ENCODE results near the gene PIK3R5.

PIK3R5 gene

GRCh38 chr17:8844229-8845218, 121.0 kb downstream of the PIK3R5 start:
- DNase-seq = no peak
- intact Hi-C loops (cut with DNase I) = no loop called here

GRCh38 chr17:8843344-8843743, 122.2 kb downstream of the PIK3R5 start:
- no peak for DNase-seq
- intact Hi-C loops (cut with DNase I) = no loop called here

DNA sequence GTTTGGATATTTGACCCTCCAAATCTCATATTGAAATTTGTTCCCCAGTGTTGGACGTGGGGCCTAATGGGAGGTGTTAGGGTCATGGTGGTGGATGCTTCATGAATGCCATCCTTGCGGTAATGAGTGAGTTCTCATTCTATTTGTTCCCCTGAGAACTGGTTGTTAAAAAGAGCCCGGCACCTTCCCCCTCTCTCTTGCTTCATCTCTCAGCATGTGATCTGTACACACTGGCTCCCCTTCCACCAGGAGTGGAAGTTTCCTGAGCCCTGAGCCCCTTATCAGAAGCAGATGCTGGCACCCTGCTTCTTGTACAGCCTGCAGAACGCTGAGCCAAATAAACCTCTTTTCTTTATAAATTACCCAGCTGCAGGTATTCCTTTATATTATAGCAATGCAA, 123.7 kb downstream of the PIK3R5 start:
- peak in 1 of 10 donors; percentile 8 for DNase-seq
- intact Hi-C loops (cut with DNase I) = no loop called here

DNA sequence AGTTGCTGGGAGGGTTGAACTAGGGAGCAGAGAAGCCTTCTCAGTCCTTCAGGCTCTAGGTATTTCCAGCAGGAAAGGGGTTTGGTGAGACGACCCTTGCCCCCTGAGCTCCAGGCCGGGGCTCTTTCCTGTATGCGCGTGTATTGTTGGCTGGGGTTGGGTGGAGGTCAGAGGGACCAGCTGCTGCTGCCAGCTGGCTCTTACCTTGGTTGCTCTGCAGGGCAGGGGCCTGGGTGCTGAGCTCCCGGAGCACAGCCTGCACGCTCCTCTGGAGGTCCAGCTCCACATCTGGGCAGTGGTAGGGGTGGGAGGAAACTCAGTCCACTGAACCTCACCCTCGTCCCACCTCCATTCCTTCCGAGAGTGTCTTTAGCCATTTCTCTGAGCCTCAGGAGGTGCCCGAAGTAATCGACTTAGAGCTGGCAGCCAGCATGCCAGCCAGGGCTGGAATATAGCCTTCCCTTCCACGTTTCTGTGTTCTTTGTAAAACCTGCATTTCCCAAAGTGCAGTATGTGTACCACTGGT, 126.0 kb downstream of the PIK3R5 start:
- DNase-seq = no peak
- intact Hi-C loops (cut with DNase I) = no loop called here

GRCh38 chr17:8838551-8839095, 126.9 kb downstream of the PIK3R5 start:
- DNase-seq = no peak
- intact Hi-C loops (cut with DNase I) = no loop called here

GRCh38 chr17:8837563-8838075, 127.9 kb downstream of the PIK3R5 start:
- intact Hi-C loops (cut with DNase I) = no loop called here
- no peak for DNase-seq

DNA sequence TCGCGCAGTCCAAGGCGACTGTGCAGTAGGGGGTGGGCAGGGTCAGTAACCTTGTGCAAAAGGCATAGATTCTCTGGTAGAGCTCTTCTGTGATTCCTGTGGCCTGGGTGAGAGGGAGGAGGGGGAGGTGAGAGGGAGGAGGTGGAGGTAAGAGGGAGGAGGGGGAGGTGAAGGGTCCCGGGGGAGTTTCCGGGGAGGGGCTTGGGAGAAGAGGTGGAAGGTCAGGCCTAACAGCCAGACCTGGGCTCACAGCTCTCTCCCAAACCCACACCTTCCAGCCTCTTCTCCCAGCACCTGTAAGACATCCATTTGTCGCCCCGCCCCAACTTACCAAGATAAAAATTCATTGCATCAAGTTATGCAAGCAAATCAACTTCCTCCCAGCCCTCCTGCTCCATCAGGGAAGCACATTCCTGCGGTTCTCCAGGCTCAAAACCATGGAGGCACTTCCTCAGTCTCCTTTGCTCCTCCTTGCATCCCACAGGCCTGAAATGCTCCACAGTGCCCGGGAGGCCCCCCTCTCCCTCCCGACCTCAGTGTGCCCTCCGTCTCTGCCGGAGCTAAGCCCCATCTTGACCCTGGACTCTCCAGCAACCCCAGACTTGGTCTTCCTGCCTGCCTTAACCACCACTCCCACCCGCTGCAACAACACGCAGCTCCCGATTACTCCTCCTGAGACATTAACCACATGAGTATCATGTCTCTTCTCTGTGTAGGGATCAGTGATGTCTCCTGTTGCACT, 128.5 kb downstream of the PIK3R5 start:
- intact Hi-C loops (cut with DNase I) = no loop called here
- DNase-seq = no peak

DNA sequence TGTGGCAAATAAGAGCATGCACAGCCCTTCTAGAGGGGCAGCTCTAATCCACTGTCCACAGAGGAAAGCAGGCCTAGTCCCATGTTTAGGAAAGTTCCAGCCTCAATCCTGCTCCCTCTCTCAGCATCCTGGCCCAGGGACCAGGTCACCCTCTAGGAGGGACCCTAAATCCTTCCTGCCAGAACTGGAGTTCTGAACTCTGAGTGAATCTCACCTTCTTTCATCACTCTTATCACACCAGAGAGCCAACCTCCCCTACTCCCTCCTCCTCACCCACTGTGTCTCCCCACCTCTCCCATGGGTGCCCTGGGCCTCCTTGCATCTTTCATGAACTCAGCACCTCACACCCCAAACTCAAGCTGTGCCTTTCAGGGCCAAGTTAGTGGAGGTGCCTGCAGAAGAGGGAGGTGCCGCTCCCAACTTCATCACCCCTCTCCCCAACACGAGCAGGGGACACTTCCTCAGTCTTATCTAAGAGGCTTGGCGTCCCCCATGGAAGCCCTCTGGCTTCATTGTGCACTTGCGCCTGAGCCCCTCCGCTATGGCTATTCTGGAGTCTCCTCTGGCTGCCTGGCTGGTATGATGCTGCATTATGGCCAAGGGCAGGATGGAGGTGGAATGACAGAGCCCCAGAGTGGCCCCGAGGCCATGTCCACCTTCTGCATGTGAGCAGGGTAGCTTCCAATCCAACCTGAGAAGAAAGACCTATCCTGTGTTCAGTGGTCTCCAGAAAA, 129.7 kb downstream of the PIK3R5 start:
- intact Hi-C loops (cut with DNase I) = no loop called here
- no peak for DNase-seq

DNA sequence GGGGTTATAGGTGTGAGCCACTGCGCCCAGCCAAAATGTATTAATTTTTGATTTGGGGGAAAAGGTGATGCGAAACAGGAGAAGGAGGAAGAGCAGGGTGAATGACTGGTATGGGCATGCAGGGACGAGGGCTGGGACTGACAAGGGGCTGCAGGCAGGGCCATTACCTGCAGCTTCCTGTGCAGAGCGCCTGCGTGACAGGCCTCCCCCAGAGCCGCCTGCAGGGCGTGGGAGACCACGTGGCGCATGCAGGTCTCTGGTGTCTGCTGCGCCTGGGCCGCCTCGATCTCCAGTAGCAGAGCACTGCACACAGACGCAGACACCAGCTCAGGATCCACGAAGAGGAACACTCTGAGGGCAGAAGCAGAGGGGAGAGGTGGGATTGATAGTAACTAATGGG, 130.4 kb downstream of the PIK3R5 start:
- DNase-seq = no peak
- intact Hi-C loops (cut with DNase I) = no loop called here

GRCh38 chr17:8832711-8833352, 132.7 kb downstream of the PIK3R5 start:
- intact Hi-C loops (cut with DNase I) = no loop called here
- no peak for DNase-seq

GRCh38 chr17:8831234-8831849, 134.2 kb downstream of the PIK3R5 start:
- DNase-seq = no peak
- intact Hi-C loops (cut with DNase I) = no loop called here

GRCh38 chr17:8830141-8830540, 135.4 kb downstream of the PIK3R5 start:
- intact Hi-C loops (cut with DNase I) = no loop called here

DNA sequence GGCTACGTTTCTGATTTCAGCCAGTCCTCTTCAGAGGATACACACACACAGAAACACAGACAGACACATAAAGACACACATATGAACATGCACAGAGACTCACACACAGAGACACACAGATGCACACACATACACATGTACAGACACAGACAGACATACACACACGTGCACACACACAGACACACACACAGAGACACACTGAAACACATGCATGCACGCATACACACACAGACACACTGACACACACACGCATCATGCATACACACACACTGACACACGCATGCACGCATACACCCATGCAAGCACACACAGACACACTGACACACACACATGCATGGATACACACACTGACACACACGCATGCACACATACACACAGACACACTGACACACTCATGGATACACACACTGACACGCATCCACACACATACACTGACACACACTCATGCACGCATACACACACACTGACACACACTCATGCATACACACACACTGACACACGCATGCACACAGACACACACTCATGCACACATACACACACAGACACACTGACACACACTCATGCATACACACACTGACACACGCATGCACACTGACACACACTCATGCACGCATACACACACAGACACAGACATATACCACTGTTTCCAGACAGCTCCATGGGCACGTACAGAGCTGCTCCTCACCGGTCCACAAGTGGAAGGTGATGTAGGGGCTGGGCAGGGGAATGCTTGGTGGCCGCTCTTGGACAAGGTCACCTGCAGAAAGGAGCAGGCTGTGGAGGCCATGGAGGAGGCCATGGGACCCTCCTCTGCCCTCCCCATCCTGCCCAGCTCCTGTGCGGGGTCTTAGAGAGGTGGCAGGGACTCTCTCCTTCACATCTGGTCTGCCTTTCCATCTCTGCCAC, 136.2 kb downstream of the PIK3R5 start:
- intact Hi-C loops (cut with DNase I) = no loop called here
- DNase-seq = no peak

More at GRCh38 chr17:8830141-8830540, 135.4 kb downstream of the PIK3R5 start:
- no peak for DNase-seq
